HG02970 (cell line): ENCODE data around the gene RECK.

ENCODE experiments used
- ATAC-seq: cut with Tn5 transposase; IDR thresholded peaks from one replicate; pipeline ENCODE4 v1.9.1; 2021; ENCODE audit warnings: mild to moderate bottlenecking, moderate library complexity, moderate number of reproducible peaks; ENCODE audit not compliant: unreplicated experiment, low FRiP score

RECK gene

DNA sequence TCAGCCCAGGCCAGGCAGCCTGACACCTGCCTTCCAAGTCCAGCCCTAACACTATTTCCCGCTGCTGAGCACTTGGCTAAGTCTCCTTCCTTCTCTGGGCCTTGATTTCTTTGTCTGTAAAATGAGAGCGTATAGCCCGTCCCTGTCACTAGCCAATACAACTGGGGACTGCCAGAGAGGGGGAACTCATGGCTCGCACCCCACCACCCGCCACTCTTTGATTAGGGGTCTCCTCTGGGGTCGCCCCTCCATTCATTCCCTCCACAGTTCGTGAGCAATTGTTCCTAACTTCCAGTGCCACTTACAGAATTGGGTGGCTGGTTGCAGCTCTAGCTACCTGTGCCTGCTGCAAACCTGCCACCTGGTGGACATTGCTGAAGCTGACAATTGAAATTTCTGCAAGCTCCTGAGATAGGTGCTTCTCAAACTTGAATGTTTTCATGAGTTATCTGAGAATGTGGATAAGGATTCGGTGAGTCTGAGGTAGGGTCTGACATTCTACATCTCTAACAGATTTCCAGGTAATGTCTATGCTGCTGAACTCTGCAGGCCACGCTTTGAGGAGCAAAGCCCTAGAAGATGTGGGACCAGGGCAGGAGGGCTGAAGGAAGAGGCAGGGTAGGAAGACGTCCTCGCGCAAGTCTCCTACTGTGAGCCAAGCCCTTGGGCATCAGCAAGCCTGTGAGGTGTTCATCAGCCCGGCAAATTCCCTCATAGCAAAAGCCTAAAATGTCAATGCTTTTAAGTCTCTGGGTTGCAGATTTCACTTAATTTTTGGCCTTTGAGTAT is 13.3 kb upstream of the RECK start:
- no peak for ATAC-seq

GRCh38 chr9:36025746-36026145 is 11.0 kb upstream of the RECK start:
- no peak for ATAC-seq

DNA sequence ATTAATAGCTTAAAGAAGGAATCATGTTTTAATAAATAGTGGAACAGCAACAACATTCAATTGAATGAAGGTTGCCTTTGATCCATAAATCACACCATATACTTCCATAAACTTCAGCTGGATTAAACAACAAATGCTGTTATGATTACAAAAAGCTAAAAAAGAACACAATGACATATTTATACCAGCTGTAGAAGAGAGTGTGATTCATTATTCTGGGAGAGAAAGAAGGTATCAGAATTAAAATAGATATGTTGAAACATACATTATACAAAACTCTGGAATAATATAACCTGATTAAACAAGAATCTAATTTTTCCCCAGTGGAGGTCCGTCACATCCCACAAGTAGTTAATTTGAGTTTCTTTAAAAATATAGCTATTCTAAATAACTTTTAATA is 7.5 kb upstream of the RECK start:
- ATAC-seq, result no peak

DNA sequence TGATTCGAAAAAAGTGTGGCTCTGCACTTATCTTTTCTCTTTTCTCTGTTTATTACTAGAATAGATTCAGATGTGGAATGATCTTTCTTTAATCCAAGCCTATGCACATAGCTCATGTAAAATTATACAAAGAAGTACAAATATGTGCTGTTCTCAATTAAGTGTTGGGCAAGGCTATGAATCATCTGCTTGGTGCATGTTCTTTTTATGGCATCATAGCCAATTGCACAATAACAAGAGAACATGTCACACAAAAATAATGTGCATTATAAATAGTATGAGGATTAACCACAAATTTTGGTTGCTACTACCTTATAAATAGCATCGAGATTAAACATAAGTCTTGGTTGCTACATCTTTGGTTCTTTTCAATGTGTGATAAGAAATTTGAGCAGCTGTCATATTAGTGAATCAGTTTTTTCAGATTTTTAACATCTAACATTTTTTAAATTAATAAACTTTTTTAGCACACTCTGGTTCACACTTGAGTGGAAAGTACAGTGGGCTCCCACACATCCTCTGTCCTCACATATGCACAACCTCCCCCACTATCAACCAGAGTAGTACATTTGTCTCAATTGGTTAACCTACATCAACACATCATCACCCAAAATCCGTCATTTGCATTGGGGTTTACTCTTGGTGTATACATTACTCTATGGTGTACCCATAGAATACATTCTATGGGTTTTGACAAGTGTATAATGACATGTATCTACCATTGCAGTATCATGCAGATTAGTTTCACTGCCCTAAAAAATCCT is 6.8 kb upstream of the RECK start:
- no peak for ATAC-seq

- ATAC-seq, result no peak
Observed at GRCh38 chr9:36030871-36031270, 5.8 kb upstream of the RECK start.

DNA sequence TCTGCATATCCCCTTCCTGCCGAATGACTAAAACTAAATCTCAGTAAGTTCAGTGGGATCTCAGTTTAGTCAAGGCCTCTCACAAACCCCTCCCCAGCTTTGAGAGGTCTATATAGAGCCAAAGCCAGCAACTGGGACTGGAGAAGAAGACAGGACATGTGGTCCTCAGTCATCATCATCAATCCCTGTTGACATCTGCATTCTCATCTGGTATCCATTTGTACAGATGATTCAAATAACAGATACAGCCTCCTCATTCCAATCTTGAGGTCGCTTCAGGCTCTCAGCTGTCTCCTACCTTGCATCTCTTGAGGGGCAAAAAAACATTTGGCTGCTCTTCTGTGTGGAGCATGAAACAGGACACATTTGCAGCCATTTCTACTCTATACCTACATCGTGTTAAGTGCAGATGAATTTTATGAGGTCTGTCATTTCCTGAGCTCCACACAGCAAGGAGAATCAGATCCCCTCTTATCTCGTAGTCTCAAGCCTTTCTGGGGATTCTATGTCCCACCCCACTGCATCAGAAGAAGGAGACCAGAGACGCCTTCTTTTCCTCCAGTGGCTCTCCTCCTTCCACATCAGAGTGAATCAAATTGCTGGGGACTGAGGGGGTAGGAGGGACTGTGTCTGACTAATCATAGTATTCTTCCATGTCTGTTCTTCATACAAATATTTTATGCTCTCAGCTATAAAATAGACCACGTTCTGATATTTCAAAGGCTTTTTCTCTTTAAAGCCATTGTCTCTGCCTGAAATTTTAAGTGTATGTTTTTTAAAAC is 4.7 kb upstream of the RECK start:
- no peak for ATAC-seq

DNA sequence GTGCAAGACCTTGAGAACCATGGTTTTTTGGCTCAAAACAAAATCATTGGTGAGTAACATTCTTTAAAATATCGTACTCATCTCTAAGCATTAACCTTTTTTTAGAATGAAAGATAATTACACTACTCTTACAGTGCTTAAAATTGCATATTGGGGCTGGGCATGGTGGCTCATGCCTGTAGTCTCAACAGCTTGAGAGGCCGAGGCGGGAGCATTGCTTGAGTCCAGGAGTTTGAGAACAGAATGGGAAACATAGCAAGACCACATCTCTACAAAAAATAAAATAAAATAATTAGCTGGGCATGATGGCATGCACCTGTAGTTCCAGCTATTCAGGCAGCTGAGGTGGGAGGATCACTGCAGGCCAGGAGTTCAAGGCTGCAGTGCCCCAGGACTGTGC is 2.9 kb upstream of the RECK start:
- ATAC-seq, result no peak

GRCh38 chr9:36034234-36034633 is 2.5 kb upstream of the RECK start:
- ATAC-seq, result no peak

GRCh38 chr9:36035006-36035405 is 1.7 kb upstream of the RECK start:
- ATAC-seq, result no peak

DNA sequence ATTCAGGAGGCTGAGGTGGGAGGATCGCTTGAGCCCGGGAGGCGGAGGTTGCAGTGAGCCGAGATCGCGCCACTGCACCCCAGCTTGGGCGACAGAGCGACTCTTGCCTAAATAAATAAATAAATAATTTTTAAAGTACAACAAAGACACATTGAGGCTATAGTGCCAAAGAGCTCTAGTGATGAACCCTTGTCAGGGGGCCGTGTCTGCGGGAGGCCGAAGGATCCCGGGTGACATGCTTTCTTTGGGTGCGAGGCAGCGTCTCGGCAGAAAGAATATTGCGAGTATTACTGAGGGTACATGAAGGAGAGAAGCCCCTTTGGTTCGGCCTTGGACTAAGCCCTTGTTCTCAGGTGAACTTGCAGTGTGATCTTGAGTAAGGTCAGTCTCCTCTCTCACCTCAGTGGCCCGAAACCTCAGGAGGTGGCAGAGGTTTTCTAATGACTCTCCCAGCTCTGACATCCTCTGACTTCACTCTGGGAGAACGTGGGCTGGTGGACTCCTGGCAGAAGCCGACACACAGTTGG is 397 bp upstream of the RECK start:
- ATAC-seq, result no peak

- no peak for ATAC-seq
Observed at GRCh38 chr9:36037549-36038122, 923 bp downstream of the RECK start.

- ATAC-seq, result no peak
Observed at GRCh38 chr9:36039121-36039520, 2.4 kb downstream of the RECK start.

DNA sequence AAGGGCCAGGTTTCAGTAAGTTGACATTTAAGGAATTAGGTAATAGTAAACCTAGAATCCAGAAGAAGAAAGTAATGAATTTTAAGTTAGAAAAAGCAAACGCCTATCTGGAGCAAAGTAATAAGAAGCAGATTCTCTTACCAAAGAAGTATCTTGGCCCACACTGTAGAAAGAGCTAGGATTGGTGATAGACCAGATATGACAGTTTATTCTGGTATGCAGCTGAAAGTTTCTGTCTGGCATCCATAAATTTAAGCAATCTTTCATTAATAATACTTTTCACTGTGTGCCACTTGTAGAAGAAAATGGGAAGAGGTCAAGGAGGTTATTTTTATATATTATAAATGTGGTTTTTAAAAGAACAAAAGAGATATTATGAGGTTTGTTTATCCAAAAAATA is 3.0 kb downstream of the RECK start:
- ATAC-seq, result no peak

DNA sequence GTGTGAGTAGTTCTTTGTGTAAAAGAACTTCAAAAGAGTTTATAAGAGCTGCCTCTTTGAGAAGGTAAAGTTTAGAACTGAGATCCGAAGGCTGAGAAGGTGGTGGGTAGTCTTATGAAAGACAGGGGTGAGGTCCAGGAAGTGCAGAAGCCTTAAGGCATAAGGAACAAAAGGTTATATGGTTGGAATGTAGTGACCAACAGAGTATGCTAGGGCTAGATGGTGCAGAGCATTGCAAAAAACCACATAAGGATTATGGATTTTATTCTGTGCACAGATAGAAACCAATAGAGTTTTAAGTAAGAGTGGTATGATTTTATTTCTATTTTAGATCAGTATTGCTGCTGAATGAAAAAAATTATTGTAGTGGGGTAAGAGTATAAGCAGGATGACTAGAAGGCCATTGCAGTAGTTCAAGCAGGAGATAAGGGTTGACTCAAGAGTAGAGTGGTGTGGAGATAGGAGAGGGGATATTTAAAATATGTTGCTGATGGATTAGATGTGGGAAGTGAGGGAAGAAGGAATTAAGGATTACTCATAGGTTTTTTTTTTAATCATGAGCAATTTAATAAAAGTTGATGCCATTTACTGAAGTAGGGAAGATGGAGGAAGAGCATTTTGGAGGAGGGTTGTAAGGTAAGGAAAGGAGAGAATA is 3.7 kb downstream of the RECK start:
- ATAC-seq, result no peak

DNA sequence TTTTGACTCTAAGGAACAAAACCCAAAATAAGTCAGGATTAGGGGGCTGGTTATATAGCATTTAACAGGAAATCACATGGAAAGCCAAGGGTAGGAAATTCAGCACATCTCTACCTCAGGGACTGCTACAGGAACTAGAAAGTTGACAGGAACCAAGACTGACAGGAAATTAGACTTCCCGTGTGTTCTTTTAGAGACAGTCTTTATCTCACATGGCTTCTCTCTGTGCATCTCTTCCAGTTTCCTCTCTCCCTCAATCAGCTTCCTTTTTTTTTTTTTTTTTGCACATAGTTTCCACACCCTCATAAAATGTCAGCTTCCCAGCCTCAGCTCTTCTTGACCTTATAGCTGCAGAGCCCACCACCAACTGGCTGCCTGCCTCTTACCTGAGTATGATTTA is 4.8 kb downstream of the RECK start:
- no peak for ATAC-seq

- ATAC-seq, result no peak
Observed at GRCh38 chr9:36045610-36046009, 8.9 kb downstream of the RECK start.

DNA sequence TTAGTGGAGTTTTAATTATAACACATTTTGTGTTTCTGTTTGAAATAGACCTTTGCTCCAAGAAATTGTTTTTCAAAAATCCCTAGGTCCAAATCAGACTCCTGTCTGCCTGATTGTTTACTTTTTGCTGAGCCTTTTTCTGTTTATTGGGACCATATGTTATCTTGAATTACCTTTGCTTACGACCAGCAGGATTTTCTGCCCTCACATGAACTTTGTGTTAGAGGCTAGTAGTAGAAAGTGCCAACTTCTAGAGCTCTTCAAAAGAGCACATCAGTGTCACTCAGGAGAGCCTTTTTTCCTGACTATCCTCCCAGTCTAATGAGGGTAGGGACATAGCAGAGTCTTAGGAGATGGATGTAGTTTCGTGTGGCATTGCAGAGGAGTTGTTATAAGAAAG is 10.2 kb downstream of the RECK start:
- ATAC-seq, result no peak

DNA sequence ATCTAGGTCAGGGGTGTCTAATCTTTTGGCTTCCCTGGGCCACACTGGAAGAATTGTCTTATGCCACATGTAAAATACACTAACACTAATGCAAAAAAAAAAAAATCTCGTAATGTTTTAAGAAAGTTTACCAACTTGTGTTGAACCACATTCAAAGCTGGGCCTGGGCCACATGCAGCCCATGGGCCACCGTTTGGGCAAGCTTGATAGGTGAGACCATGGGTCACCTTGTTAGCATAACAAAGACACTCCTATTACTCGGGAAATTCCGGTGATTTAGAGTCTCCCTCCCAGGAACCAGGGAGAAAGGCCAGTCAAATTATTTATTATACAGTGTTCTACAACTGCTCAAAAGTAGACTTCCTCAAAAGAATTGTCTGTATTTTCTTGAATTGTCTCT is 12.7 kb downstream of the RECK start:
- no peak for ATAC-seq

DNA sequence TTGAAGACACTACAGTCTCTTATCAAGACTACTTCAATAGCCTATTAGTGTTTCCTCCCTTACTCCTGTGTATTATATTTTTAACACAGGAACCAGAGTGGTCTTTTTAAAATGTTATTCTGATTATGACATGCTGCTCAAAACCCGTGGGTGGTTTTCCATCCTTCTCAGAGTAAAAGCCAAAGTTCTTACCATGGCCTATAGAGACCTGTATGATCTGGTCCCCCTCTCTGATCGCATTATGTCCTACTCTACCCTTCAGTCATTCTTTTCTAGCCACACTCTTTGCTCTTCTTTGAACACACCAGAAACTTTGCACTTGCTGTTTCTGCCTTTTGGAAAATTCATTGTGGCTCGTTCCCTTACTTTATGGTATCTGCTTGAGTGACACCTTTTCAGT is 13.8 kb downstream of the RECK start:
- ATAC-seq, result no peak

DNA sequence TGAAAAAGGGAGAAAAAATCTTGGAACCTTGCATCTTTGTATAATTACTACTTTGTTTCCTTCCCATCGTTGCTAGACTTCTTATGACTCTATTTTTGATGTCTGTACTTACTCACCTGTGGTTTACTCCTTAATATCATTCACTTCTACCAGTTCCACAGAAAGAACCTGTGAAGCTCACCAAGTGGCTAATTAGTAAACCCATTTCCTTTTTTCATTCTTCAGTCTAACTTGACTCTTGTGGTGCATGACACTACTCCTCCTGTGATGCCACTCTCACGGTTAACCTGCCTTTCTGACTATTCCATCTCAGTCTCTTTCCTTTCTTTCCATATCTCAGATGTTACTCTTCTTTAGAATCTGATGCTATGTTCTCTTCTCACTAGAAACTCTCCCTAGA is 14.6 kb downstream of the RECK start:
- no peak for ATAC-seq
